ENCODE measurements around the gene ELOVL6. TPM values are rescaled to one million over a fixed set of nuclear protein-coding genes. Genes with fewer than 3 reads are reported as not detected.

ELOVL6 gene, protein sequence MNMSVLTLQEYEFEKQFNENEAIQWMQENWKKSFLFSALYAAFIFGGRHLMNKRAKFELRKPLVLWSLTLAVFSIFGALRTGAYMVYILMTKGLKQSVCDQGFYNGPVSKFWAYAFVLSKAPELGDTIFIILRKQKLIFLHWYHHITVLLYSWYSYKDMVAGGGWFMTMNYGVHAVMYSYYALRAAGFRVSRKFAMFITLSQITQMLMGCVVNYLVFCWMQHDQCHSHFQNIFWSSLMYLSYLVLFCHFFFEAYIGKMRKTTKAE
- 16.3 to 22.1 TPM (median 18.3 TPM) in 5 replicates for total RNA-seq (2022; extraction: Qiagen RNA extraction)

DNA sequence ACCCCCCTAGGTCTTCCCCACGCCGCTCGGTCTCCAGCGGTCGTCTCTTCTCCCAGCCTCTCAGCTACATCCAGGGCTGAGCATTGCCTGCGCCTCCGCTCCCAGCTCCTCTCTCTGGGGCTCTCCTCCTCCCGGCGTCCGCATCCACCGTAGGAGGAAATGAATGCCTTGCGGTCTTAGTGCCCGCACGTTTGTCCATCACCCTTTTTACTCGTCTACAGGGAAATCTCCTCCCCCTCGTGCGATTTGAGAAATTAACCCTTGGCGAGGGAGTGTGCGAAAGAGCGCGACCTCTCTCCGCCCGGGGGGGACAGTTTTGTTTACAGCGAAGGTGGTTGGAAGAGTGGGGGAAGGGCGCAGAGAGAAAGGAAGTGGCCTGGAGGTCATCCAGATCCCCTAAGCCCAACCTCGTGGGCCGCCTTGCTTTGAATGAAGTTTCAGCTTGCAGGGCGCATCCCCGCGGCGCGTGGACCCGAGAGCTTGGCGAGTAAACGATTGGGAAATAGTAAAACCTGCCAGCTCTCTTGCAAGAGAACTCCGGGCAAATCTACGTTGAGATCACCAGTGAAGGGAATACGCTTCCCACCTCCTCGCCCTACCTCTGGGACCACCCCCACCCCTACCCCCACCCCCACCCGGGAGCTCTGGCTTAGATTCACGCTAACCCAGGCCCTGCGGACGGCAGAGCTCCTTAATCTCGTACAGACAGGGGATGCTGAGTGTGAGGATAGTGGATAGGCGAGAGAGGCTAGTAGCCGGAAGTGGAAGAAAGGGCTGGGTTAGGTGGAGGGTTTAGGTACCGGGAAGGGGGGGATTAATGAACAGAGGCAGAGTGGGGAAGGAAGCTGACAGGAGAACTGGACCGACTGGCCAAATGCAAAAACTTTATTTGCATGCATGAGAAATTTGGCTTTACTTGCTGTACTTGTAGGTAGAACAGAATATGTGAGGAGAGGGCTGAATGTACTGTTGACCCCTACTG, at the start of gene ELOVL6:
Gene ELOVL6 (minus strand): TSS at position 181 of the 982 bp plus-strand sequence. CDS start 280 bp downstream, outside the sequence.

Measured in A549 treated with AZD2906 at 1 μM for 4 hours (cell line).